SIG-M5 (cell line): ENCODE results near the gene DNAJA3.

Source experiments
- DNase-seq: peaks from one replicate; lab custom pipeline; 2025; lab: John Stamatoyannopoulos, UW

The DNAJA3 gene

GRCh38 chr16:4435337-4436067 is 9.8 kb downstream of the DNAJA3 start:
- DNase-seq = no peak

- no peak for DNase-seq
These were observed 11.7 kb downstream of the DNAJA3 start for GRCh38 chr16:4437366-4437765.

GRCh38 chr16:4442371-4442770 is 16.7 kb downstream of the DNAJA3 start:
- DNase-seq = no peak

DNA sequence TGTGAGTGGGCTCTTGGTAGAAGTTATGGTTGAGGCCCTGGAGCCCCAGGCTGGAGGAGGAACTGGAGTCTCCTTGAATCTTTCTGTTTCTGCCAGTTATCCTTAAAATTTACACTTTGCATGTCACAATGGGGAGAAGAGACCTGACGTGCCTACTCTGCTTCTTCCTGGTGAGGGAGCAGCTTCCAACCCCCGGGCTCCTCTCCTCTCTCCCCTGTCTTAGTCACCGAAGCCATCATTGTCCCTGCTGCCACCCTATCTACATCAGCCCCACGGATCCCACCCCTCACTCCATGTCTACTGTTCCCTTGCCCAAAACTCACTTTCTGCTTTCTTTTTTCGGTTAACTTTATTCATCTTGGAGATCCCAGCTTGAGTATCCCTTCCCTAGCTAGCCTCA is 17.6 kb downstream of the DNAJA3 start:
- no peak for DNase-seq

DNA sequence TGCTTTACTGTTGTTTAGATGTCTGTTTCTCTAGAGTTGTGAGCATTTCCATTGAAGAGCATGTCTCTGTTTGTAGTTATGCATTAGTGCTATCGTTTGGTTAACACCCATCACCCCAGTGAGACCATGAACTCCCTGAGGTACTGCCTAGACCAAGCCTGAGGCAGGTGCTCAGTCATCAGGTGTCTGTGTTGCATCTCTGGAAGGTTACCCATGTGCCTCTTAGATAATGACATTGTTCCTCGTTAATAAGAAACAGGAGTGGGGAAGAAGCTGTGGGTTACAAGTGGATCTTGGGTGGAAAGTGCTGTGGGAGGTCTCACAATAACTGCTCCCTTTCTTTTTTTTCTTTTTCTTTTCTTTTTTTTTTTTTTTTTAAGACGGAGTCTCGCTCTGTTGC is 18.3 kb downstream of the DNAJA3 start:
- DNase-seq = no peak

DNA sequence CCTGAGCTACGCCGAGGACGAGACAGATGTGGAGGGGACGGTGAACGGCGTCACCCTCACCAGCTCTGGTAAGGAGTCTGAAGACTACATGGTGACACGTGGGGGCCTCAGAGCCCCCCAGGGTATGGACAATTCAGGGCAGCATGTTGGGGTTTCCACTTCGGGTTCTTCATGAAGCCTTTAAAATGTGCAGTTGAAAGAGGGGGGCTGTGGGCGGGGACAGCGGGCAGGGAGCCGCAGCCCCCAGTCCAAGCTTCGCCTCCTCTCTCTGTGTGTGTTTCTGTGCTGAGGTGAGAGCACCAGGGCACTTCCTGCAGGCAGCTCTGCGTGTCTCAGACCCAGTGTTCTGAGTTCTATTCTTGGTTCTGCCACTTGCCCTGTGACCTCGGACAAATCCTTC is 24.8 kb downstream of the DNAJA3 start:
- DNase-seq = no peak

DNA sequence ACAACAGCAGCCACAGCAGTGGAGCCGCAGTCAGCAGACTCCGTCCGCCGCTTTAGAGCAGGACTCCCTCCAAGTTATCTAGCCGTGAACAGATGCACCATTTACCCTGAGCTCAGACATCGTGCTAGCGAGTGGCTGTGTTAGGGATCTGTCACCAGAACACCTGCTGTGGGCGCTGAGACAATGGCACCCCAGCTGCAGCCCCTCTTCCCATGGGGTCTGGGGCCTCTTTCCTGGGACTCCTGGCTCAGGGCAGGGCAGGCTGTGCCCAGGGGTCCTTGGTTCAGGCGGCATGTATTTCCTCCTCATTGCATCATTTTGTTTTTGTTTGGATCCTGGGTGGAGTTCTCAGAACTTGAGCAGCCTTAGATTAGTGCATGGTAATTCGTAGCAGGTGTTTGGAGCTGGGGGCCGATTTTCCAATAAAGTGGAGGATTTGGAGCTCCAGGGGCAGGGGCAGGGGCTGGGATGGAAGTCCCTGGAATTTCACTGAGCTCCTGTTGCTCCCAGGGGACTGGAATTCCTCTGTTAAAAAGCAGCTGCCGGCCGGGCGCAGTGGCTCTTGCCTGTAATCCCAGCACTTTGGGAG is 25.4 kb downstream of the DNAJA3 start:
- no peak for DNase-seq

DNA sequence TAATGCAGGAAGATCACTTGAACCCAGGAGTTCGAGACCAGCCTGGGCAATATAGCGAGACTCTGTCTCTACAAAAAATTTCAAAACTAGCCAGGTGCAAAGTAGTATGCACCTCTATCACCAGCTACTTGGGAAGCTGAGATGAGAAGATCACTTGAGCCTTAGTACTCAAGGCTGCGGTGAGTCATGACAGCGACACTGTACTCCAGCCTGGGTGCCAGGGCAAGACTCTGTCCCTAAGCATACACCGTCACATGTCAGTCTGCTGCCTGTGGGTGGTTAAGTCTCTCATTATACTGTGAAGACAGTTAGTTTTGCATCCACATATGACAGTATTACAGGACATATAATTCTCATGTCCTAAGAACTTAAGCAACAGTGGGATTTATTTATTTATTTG is 27.0 kb downstream of the DNAJA3 start:
- no peak for DNase-seq

- no peak for DNase-seq
These were observed 29.0 kb downstream of the DNAJA3 start for GRCh38 chr16:4454623-4455022.

GRCh38 chr16:4455081-4455480 is 29.4 kb downstream of the DNAJA3 start:
- no peak for DNase-seq

- no peak for DNase-seq
These were observed 30.3 kb downstream of the DNAJA3 start for GRCh38 chr16:4455951-4456350.

- DNase-seq = no peak
These were observed 35.2 kb downstream of the DNAJA3 start for GRCh38 chr16:4460936-4461249.

DNA sequence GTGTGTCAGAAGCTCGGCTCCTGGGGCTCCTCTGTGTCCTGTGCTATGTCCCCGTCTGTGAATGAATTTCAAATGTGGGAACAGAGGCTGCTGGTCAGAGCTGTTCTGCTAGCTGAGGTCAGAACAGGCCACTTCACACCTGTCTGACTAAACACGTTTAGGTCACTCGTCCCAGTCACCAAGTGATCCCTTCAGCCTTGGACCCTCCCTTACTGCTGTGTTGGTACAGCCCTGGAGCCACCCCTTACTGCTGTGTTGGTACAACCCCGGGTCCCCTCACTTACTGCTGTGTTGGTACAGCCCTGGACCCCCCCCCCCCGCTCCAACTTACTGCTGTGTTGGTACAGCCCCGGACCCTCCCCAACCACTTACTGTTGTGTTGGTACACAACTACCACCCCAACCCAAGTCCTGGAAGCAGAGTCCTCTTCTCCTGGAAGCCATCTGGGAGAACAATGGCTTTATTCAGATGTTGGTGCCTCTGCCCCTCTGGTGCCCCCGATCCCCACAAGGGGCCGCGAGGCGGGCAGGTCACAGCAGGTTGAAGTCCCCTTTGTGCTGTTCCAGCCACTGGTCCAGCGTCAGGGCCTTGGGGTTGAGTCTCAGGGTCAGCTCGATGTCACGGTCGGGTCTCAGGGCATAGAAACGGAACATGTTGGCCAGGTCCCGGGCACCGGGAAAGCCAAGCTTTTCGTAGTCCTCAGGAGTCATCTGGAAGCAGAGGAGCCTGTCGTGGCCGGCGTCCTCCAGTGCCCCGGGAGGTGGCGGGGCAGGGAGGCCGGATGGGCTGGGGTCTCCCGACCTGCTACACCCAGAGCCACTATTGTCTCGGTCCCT is 35.8 kb downstream of the DNAJA3 start:
- DNase-seq = no peak

DNA sequence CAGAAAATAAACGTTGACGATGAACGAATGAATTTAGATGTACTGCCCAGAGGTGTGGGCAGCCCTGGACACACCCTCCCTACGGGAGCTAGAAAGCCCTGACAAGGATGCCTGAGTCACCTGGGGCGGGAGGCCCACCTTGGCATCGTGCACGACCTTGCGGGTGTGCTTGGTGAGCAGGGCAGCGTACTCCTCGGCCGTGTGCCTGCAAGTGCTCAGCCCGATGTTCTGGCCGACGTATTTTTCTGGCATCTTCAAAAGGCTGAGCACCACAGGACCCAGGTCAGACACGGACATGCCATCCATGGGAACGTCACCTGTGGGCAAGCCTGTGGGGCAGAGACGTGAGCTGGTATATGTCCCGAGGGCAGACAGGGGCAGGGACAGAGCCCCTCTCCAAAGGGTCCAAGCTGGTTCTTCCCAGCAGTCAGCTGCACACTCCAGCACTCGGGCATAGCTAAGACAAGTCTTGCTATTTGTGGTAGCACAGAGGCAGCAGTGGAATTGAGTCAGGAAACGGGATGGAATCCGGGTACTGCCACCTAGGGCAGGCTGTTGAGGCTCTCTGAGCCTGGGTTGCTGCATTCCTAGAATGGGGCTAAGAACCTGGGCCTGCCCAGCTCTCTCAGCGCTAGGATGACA is 38.0 kb downstream of the DNAJA3 start:
- DNase-seq = no peak

DNA sequence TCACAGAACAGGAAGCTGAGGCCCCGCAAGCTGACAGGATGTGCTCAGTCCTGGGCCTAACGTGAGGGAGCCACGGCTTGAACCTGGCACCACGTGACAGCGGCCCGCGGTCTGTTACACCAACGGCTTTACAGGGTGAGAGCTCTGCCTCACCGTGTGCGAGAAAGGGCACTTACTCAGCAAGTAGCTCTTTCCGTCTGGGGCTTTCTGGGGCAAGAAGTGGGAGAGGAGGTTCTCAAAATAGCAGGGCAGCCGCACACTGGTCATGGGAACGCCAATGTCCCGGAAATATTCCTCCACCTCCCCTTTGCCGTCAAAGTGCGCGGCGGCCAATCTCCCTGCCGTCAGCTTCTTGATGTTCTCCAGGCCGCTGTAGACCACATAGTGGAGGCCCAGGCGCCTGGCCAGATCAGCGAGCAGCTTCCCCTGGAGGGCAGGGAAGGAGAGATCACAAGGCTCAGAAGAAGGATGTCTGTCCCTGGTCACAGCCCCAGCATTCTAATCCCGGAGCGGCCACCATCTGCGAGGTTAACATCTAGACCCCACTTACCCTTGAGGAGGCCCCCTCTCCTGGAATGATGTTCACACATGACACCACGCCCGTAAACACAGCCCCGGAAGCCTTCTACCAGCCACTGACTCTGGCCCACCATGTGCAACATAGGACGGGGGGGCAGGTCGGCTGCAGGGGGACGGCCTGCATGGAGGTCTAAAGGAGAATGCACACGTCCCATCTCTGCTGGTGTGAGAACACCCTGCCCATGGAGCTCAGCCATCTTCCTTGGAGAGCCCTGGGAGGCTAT is 40.5 kb downstream of the DNAJA3 start:
- no peak for DNase-seq

- no peak for DNase-seq
These were observed 42.2 kb downstream of the DNAJA3 start for GRCh38 chr16:4467916-4468315.

DNA sequence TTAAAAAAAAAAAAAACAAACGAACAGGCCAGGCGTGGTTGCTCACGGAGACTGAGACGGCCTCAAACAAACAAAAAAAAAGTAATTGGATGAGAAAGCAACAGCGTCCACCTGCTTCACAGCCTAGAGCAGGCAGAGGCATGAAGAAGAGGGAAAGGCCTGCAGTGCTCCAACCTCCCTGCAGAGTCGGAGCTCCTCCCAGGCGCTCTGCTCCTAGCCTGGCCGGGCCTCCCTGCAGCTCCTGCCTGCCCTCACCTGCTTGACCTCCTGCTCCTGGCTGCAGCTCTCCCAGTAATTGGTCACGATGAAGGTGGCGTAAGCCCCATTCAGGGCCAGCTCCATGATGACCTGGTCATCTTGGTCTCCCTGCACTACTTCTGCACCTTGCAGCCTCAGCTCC is 43.3 kb downstream of the DNAJA3 start:
- DNase-seq = no peak

- no peak for DNase-seq
These were observed 46.2 kb downstream of the DNAJA3 start for GRCh38 chr16:4471869-4472268.

DNA sequence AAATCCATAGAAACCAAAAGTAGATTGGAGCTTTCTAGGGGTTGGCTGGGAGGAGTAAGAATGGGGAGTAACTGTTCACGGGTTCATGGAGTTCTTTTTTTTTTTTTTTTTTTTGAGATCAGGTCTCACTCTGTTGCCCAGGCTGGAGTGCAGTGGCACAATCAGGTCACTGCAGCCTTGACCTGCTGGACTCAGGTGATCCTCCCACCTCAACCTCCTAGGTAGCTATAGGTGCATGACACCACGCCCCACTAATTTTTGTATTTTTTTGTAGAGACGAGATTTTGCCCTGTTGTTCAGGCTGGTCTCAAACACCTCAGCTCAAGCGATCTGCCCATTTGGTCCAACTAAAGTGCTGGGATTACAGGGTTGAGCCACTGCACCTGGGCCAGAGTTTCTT is 47.2 kb downstream of the DNAJA3 start:
- no peak for DNase-seq

- DNase-seq = peak; percentile 60
These were observed 48.7 kb downstream of the DNAJA3 start, which contains the start of gene NMRAL1 for GRCh38 chr16:4474192-4474961. NMRAL1 (minus strand) TSS chr16:4474625; CDS start chr16:4474132, 493 bp downstream.
